GM23338 (cell line): ENCODE results near the gene HS3ST1. TPM values are rescaled to one million over a fixed set of nuclear protein-coding genes. Genes with fewer than 3 reads are reported as not detected.

Experiments used
- ATAC-seq: fragments of 200-7000 bp; cut with Tn5 transposase; 3 replicates; pipeline ENCODE4 v1.9.1; 2020
- DNase-seq: peaks from one replicate; pipeline ENCODE4 v3.0.0-alpha.2; 2015; ENCODE audit warnings: low spot score
- H2AFZ ChIP-seq: fragments of 200-600 bp; sonication (generic); 2 replicates; pipeline ENCODE4 v1.8.0; 2016; ENCODE audit warnings: antibody characterized with exemption, mild to moderate bottlenecking, moderate library complexity
- H3F3A ChIP-seq: fragments of 200-600 bp; sonication (generic); replicated peaks from 2 replicates; pipeline ENCODE4 v1.8.0; 2017; ENCODE audit warnings: antibody characterized with exemption, mixed run types, low read depth
- H3K27ac ChIP-seq: fragments of 200-600 bp; sonication (generic); 2 replicates; pipeline ENCODE4 v1.6.1; 2016; ENCODE audit warnings: low read depth
- H3K27me3 ChIP-seq: fragments of 200-600 bp; sonication (generic); 2 replicates; pipeline ENCODE4 v1.8.0; 2016; ENCODE audit warnings: mild to moderate bottlenecking, mixed run types, moderate library complexity; ENCODE audit not compliant: insufficient read depth
- H3K36me3 ChIP-seq: fragments of 200-600 bp; sonication (generic); 2 replicates; pipeline ENCODE4 v1.8.0; 2016; ENCODE audit warnings: mild to moderate bottlenecking; ENCODE audit not compliant: insufficient read depth
- H3K4me1 ChIP-seq: fragments of 200-600 bp; sonication (generic); 2 replicates; pipeline ENCODE4 v1.8.0; 2016; ENCODE audit warnings: mild to moderate bottlenecking, moderate library complexity; ENCODE audit not compliant: insufficient read depth
- H3K4me2 ChIP-seq: fragments of 200-600 bp; sonication (generic); 2 replicates; pipeline ENCODE4 v1.7.1; 2017; ENCODE audit warnings: mixed run types
- H3K4me3 ChIP-seq: fragments of 200-600 bp; sonication (generic); 2 replicates; pipeline ENCODE4 v1.6.1; 2016; ENCODE audit warnings: mixed run types
- H3K79me2 ChIP-seq: fragments of 200-600 bp; sonication (generic); replicated peaks from 2 replicates; pipeline ENCODE4 v1.8.0; 2017; ENCODE audit warnings: mild to moderate bottlenecking; ENCODE audit not compliant: insufficient read depth
- H3K9me2 ChIP-seq: fragments of 200-600 bp; sonication (generic); 2 replicates; pipeline ENCODE4 v1.8.0; 2017; ENCODE audit not compliant: insufficient read depth
- H4K20me1 ChIP-seq: fragments of 200-600 bp; sonication (generic); replicated peaks from 2 replicates; pipeline ENCODE4 v1.8.0; 2017; ENCODE audit warnings: mild to moderate bottlenecking; ENCODE audit not compliant: insufficient read depth
- H3K27ac Mint-ChIP-seq: 2 replicates; pipeline ENCODE4 v1.8.0; 2020; ENCODE audit warnings: inconsistent platforms, mild to moderate bottlenecking, moderate library complexity, mixed read lengths
- H3K27me3 Mint-ChIP-seq: 3 replicates; pipeline ENCODE4 v1.8.0; 2022; ENCODE audit warnings: low read depth, mild to moderate bottlenecking, moderate library complexity, mixed read lengths, inconsistent platforms; ENCODE audit not compliant: insufficient read depth, poor library complexity
- H3K36me3 Mint-ChIP-seq: 3 replicates; pipeline ENCODE4 v1.8.0; 2021; ENCODE audit warnings: low read depth, mild to moderate bottlenecking, inconsistent platforms, moderate library complexity, mixed read lengths
- H3K4me1 Mint-ChIP-seq: 3 replicates; pipeline ENCODE4 v1.8.0; 2020; ENCODE audit warnings: mild to moderate bottlenecking, inconsistent platforms, mixed read lengths
- H3K4me3 Mint-ChIP-seq: 3 replicates; pipeline ENCODE4 v1.8.0; 2021; ENCODE audit warnings: moderate library complexity, mild to moderate bottlenecking, inconsistent platforms, mixed read lengths
- H3K9me3 Mint-ChIP-seq: 3 replicates; pipeline ENCODE4 v1.8.0; 2020; ENCODE audit warnings: moderate library complexity, mild to moderate bottlenecking, inconsistent platforms, mixed read lengths
- CREB1 ChIP-seq: fragments of 250-450 bp; sonication (Bioruptor Pico); IDR thresholded peaks from 2 replicates; pipeline ENCODE4 v1.5.0; 2020; ENCODE audit warnings: low read depth, mild to moderate bottlenecking, moderate library complexity
- NANOG ChIP-seq: IDR thresholded peaks from 2 replicates; pipeline ENCODE4 v1.6.1; 2016; ENCODE audit warnings: antibody characterized with exemption, borderline replicate concordance
- ZNF331 ChIP-seq: fragments of 250-450 bp; sonication (Bioruptor Pico); IDR thresholded peaks from 2 replicates; pipeline ENCODE4 v1.5.0; 2020; ENCODE audit warnings: low read depth, mild to moderate bottlenecking, moderate library complexity
- polyA plus RNA-seq: library from polyadenylated mRNA; unstranded; fragments of >200 nt; fragmentation: Nextera tagmentation; extraction: Ambion mirVana; gene quantifications from 2 replicates; pipeline ENCODE4 v1.2.1, GENCODE V29; 2016
- total RNA-seq: library from RNA; depleted of rRNA; stranded (reverse); fragments of >200 nt; shearing (Covaris generic); gene quantifications from 2 replicates; pipeline ENCODE4 v1.2.3, GENCODE V29; 2014
- TF ChIP-seq, protein P1 (sequence below): IDR thresholded peaks from 2 replicates; pipeline ENCODE4 v1.6.1; 2016; ENCODE audit warnings: antibody characterized with exemption
- TF ChIP-seq, protein P2 (sequence below), 2 experiments: fragments of 200-600 bp in 1 of 2; sonication (generic) in 1 of 2; conservative IDR thresholded peaks; 2 replicates each; pipeline versions ENCODE4 v1.5.1 to v1.6.1; 2016 to 2017; ENCODE audit warnings: antibody characterized with exemption in 2 of 2, low read depth in 2 of 2, mild to moderate bottlenecking in 2 of 2, moderate library complexity in 1 of 2
- TF ChIP-seq, protein P3 (sequence below): fragments of 250-450 bp; sonication (Bioruptor Pico); IDR thresholded peaks from 2 replicates; pipeline ENCODE4 v1.5.0; 2020; ENCODE audit warnings: mild to moderate bottlenecking, moderate library complexity

HS3ST1 gene
- total and polyA plus RNA-seq, 2 experiments from 2014 or later, result 0.94 to 1.3 TPM

DNA sequence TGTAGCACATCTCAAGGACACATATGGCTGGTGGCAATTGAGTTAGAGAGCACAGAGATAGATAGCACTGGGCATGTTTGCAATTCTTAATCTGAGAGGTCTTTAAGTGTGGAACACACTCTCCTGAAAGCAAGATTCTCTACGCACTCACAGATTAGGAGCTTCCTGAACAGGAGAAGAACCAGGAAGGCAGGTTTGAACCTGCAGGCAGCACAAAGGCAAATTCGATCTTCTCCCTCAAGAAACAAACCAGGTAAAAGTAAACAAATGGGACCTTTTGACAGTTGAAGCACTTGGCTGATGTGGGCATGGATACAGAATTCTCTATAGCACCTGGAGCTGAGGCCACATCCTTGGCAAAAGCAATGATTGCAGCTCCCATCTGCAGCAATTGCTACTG, 24.3 kb downstream of the HS3ST1 start:
- ATAC-seq (no peak), DNase-seq (no peak)
- Histone ChIP-seq H3K4me2 (no peak overlapping the region), H4K20me1 (no peaks in the 10 kb centered on the region), H3K27ac (no peak overlapping the region), H3K4me1 (peaks cover 17% of the 10 kb centered on the region), H3K4me3 (no peak overlapping the region), H3K36me3 (no peaks in the 10 kb centered on the region), H3K27me3 (no peaks in the 10 kb centered on the region), H2AFZ (no peak overlapping the region), H3K9me2 (no peaks in the 10 kb centered on the region), H3F3A (no peaks in the 10 kb centered on the region), H3K79me2 (no peaks in the 10 kb centered on the region)
- Mint-ChIP-seq H3K4me3 (no peak overlapping the region), H3K27ac (no peak overlapping the region), H3K27me3 (no peaks in the 10 kb centered on the region), H3K36me3 (no peaks in the 10 kb centered on the region), H3K4me1 (peaks cover 26% of the 10 kb centered on the region), H3K9me3 (no peaks in the 10 kb centered on the region; the same call in 2 of the 3 replicates)
- no peak for TF ChIP-seq NANOG
- TF ChIP-seq, protein P1, sequence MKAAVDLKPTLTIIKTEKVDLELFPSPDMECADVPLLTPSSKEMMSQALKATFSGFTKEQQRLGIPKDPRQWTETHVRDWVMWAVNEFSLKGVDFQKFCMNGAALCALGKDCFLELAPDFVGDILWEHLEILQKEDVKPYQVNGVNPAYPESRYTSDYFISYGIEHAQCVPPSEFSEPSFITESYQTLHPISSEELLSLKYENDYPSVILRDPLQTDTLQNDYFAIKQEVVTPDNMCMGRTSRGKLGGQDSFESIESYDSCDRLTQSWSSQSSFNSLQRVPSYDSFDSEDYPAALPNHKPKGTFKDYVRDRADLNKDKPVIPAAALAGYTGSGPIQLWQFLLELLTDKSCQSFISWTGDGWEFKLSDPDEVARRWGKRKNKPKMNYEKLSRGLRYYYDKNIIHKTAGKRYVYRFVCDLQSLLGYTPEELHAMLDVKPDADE, result no peak
- no peak for TF ChIP-seq CREB1 (CRISPR knock-in tag)
- TF ChIP-seq ZNF331 (CRISPR knock-in tag), result no peak
- TF ChIP-seq, protein P2, sequence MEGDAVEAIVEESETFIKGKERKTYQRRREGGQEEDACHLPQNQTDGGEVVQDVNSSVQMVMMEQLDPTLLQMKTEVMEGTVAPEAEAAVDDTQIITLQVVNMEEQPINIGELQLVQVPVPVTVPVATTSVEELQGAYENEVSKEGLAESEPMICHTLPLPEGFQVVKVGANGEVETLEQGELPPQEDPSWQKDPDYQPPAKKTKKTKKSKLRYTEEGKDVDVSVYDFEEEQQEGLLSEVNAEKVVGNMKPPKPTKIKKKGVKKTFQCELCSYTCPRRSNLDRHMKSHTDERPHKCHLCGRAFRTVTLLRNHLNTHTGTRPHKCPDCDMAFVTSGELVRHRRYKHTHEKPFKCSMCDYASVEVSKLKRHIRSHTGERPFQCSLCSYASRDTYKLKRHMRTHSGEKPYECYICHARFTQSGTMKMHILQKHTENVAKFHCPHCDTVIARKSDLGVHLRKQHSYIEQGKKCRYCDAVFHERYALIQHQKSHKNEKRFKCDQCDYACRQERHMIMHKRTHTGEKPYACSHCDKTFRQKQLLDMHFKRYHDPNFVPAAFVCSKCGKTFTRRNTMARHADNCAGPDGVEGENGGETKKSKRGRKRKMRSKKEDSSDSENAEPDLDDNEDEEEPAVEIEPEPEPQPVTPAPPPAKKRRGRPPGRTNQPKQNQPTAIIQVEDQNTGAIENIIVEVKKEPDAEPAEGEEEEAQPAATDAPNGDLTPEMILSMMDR (conservative IDR thresholded peaks at IDR 0.05; ENCODE audit: low read depth in 2 of 2), result no peak
- TF ChIP-seq, protein P3, sequence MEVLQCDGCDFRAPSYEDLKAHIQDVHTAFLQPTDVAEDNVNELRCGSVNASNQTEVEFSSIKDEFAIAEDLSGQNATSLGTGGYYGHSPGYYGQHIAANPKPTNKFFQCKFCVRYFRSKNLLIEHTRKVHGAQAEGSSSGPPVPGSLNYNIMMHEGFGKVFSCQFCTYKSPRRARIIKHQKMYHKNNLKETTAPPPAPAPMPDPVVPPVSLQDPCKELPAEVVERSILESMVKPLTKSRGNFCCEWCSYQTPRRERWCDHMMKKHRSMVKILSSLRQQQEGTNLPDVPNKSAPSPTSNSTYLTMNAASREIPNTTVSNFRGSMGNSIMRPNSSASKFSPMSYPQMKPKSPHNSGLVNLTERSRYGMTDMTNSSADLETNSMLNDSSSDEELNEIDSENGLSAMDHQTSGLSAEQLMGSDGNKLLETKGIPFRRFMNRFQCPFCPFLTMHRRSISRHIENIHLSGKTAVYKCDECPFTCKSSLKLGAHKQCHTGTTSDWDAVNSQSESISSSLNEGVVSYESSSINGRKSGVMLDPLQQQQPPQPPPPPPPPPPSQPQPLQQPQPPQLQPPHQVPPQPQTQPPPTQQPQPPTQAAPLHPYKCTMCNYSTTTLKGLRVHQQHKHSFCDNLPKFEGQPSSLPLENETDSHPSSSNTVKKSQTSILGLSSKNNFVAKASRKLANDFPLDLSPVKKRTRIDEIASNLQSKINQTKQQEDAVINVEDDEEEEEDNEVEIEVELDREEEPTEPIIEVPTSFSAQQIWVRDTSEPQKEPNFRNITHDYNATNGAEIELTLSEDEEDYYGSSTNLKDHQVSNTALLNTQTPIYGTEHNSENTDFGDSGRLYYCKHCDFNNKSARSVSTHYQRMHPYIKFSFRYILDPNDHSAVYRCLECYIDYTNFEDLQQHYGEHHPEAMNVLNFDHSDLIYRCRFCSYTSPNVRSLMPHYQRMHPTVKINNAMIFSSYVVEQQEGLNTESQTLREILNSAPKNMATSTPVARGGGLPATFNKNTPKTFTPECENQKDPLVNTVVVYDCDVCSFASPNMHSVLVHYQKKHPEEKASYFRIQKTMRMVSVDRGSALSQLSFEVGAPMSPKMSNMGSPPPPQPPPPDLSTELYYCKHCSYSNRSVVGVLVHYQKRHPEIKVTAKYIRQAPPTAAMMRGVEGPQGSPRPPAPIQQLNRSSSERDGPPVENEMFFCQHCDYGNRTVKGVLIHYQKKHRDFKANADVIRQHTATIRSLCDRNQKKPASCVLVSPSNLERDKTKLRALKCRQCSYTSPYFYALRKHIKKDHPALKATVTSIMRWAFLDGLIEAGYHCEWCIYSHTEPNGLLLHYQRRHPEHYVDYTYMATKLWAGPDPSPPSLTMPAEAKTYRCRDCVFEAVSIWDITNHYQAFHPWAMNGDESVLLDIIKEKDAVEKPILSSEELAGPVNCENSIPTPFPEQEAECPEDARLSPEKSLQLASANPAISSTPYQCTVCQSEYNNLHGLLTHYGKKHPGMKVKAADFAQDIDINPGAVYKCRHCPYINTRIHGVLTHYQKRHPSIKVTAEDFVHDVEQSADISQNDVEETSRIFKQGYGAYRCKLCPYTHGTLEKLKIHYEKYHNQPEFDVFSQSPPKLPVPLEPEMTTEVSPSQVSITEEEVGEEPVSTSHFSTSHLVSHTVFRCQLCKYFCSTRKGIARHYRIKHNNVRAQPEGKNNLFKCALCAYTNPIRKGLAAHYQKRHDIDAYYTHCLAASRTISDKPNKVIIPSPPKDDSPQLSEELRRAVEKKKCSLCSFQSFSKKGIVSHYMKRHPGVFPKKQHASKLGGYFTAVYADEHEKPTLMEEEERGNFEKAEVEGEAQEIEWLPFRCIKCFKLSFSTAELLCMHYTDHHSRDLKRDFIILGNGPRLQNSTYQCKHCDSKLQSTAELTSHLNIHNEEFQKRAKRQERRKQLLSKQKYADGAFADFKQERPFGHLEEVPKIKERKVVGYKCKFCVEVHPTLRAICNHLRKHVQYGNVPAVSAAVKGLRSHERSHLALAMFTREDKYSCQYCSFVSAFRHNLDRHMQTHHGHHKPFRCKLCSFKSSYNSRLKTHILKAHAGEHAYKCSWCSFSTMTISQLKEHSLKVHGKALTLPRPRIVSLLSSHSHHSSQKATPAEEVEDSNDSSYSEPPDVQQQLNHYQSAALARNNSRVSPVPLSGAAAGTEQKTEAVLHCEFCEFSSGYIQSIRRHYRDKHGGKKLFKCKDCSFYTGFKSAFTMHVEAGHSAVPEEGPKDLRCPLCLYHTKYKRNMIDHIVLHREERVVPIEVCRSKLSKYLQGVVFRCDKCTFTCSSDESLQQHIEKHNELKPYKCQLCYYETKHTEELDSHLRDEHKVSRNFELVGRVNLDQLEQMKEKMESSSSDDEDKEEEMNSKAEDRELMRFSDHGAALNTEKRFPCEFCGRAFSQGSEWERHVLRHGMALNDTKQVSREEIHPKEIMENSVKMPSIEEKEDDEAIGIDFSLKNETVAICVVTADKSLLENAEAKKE (CRISPR knock-in tag), result no peak
